CD4-positive, alpha-beta T cell treated with Interleukin-17A for 4 hours (primary cell): ENCODE measurements around the gene NFU1.
"Not testable (repeated sequence)": the region's sequence is repeated elsewhere in the genome, so short reads cannot be mapped to it uniquely, and the experiment has no call there.

Source experiments
- DNase-seq: peaks from one replicate; pipeline ENCODE4 v3.0.0-alpha.2; 2020; ENCODE audit warnings: mixed read lengths

Gene NFU1

DNA sequence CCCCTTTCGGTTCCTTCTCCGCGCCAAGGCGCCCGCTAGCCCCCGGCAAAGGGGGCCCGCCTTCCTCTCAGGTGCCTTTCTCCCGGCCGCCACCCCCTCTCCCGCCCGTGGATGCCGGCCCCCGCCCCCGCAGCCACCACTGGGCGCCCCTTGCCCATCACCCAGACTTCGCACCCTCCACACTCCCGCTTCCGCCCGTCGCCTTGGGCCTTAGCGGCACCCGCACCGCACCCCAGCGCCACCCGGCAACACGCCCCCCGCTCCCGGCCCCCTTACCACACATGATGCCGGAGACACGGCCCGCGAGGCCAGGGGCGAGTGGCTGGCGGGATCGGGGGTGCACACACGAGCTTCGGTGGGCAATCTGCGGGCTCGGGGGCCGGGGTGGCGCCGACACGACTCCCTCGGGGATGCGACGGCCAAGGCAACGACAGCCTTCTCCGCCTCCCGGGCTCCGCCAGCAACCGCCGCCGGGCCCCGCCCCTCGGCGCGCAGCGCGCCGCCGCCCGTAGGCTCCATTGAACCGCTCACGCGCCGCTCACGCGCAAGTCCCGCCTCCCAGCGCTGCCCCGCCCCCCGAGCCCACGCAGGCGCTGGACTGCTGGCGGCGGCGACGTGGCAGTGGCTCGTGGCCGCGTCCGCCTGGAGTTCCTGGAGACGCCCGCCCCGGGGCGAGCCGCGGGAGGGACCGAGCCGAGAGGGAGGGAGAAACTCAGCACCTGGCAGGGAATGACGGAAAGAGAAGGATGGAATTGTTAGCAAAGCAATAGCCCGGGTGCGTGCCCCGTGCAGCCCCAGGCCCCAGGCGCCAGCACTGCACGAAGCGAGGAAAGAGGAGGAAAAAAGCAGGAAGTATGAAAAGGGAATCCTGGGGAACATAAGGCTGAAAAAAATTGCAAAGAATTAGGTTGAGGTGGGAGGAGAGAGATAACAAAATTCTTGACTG, 50.2 kb downstream of the NFU1 start, which contains the start of gene GFPT1:
Gene GFPT1 (minus strand): TSS at position 439 of the 946 bp plus-strand sequence. CDS start 156 bp downstream, at position 283.
- DNase-seq, result peak; percentile 98

DNA sequence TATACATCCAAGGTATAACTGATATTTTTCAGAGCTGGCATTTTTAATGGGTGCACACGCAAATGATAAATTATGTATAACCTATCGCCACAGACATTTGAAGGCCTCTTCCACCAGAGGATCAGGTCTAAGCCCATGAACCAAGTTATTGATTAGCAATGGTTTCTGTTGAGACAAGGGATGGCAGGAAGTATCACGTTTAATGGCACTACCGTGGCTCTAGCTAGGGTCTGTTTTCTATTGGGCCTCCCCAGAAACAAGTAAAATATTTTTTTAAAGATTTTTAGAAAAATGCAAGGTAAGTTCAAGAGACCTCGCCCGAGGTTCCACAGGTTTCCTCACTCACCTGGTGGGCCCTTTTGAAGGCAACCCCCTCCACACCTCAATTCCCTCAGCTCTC, 50.9 kb downstream of the NFU1 start:
- DNase-seq, result no peak

DNA sequence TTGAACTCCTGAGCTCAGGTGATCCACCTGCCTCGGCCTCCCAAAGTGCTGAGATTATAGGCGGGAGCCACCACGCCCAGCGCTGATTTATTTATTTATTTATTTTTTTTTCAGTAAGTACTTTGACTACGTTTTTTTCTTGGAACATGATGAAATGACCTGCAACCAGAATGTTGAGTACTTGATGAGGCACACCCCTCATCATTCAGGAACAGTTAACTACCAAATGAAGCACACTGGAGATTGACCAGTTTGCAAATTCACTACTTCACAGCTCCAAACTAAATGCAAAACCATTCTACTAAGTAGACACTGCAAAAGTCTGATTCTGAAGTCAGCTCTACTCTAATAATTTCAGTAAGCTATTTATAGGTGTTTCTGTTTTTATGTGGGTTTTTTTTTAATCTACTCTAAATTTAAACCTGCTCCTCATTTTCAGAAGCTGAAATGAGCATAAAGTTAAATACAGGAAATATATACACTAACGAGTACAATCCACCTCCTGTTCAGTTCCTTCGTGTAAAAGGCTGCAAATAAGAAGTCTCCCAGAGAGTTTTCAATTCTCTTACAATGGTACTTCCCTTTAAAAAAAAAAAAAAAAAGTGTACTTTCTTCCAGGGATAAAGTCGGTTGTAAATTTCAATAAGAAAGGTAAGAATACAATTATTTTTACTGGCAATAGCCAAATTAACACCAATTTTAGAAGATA, 51.6 kb downstream of the NFU1 start:
- DNase-seq, result no peak

DNA sequence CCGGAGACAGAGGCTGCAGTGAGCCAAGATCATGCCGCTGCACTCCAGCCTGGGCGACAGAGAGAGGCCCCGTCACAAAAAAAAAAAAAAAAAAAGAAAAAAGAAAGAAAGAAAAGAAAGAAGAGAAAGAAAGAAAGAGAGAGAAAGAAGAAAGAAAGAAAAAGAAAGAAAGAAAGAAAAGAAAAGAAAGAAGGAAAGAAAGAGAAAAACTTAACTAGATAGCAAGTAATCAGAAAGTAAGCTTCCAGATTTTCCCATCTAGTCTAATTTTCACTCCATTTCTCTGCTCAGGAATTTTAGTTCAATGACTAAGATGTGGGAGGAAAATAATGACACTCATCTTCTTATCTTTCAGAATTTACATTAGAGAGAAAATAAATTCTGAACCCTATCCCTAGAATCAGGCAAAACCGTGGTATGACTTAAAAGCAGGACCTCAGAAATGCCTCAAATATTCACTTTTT, 52.6 kb downstream of the NFU1 start:
- DNase-seq, result no peak

DNA sequence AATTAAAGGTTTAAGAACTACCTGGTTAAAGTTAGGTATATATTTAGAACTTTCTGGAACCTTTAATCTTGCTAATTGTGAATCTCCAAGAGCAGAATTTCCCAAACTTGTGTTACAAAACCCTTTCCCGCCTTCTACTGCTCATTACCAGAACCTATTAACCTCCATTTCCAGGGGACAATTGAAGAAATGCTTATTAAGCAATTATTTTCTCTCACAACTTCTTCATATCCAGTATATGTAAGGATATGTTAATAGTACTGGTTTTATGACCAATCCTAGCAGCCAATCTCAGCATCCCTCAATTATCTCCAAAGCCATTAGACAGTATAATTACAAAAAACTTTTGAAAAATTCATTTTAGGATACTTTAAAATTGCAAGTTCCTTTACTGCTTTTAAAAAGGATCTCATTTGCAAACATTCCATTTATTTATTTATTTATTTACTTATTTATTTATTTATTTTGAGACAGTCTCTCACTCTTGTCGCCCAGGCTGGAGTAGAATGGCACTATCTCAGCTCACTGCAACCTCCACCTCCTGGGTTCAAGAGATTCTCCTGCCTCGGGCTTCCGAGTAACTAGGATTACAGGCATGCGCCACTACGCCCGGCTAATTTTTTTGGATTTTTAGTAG, 53.9 kb downstream of the NFU1 start:
- DNase-seq, result no peak

DNA sequence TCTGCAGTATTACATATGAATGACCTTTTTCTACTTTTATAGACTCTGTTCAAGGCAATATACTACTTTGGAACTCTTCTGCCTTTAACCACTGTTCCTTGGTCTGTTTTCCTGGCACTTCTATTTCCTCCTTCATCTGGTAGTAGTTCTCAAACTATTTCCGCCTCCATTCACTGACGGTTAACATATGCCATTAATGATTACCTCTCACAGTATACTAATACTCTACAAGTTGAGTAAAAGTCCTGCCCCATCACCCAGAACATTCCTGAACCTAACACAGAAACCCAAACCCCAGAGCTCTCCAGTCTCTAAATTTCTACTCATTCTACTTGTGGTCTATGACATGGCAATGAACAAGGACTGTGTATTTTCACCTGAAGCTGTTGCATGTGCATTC, 54.7 kb downstream of the NFU1 start:
- no peak for DNase-seq

DNA sequence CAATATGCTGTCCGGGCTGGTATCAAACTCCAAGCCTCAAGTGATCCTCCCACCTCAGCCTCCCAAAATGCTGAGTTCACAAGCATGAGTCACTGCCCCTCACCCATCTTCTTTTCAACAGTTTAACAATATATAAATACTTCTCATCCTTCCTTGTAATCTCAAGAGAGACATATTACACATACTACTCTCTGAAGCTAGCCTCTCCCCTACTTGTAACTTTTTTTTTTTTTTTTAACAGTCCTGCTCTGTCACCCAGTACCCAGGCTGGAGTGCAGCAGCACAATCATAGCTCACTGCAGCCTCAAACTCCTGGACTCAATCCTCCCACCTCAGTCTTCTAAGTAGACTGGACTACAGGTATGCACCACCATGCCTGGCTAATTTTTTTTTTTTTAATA, 55.9 kb downstream of the NFU1 start:
- peak; percentile 11 for DNase-seq

DNA sequence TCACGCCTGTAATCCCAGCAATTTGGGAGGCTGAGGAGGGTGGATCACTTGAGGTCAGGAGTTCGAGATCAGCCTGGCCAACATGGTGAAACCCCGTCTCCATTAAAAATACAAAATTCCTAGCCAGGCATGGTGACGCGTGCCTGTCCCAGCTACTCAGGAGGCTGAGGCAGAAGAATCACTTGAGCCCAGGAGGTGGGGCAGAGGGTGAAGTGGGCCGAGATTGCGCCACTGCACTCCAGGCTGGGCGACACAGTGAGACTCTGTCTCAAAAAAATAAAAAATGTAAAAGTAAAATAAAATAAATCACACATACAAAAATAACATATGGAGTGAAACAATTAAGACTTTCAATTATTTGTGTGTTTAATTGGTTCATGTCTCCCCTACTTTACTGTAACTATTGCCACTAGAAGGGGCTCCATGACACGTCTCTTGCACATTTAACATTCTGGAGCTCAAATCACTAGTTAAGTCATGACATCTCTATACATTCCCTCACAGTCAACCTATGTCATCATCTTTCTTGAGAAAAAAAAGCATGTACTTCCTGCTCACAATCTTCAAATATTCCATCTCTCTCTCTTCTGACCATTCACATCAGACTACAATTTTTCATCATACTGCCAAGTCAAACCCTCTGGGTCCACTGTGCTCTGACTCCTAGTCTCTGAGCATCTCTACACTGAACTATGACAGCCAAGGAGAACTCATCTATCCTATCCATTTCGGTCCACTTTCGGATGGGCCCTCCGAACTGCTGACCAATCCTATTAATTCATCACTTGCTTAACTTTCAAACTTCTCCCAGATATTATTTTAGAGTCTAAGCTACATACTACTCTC, 56.9 kb downstream of the NFU1 start:
- DNase-seq, result no peak

DNA sequence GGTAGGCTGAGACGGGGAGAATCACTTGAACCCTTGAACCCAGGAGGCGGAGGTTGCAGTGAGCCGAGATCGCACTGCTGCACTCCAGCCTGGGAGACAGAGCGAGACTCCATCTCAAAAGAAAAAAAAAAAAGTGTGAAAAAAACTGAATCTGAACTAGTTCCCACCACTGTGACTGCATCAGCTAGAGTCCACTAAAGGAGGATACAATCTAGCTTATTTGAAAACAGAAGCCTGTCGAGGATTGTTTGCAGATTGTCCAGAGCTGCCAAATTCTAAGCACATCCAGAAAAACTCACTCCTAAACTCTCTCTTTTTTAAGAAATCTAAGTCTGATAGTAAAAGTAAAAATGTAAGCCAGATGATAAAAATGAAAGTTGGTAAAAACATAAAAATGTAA, 60.8 kb downstream of the NFU1 start:
- DNase-seq, result no peak

DNA sequence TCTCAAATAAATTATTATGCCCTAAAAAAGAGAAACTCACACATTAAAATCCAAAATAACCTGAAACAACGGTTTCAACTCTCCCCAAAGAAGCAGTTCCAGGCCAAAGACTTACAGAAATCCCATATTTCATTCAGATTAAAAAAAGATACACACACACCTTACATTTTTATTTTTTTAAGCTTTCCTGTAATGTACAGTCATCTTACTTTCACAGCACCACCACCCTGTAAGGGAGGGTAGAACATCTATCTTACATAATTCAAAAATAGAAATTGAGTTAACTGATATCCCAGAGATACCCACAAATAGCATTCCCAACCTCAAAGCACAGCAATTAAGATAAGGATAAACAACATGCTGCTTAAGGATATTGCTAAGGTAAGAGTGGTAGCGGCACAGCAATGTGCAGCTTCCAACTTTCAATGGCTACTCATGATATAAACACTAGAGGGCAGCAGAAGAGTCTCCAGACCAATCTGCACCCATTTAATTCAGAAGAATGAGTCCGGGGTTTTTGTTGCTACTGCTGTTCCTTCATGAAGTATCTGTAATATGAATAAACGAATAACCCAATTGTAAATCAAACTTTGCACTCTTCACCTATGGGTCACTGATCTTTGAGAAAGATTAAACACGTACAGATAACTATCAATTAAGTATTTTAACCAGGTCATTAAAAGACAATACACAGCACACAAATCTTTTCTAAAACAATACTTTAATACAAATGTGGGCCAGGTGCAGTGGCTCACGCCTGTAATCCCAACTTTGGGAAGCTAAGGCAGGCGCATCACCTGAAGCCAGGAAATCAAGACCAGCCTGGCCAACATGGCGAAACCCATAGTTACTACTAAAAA, 61.5 kb downstream of the NFU1 start:
- peak; percentile 3 for DNase-seq

DNA sequence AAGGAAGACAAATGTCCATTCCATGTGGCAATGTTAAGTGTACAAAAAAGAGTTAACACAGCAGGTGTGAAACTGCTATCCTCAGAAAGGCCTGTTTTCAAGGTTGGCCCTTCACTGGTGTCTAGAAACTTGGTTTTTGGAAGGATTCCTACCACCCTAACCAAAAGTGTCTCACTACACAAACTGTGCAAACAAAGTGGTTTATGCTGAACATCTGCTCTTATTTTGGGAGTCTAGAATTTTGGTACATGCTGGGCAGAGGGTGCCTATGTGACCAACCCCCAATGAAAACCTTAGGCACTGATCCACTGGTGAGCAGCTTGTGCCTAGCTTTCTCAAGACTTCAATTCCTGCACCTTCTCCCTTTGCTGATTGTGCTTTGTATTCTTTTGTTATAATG, 64.5 kb downstream of the NFU1 start:
- DNase-seq, result no peak

DNA sequence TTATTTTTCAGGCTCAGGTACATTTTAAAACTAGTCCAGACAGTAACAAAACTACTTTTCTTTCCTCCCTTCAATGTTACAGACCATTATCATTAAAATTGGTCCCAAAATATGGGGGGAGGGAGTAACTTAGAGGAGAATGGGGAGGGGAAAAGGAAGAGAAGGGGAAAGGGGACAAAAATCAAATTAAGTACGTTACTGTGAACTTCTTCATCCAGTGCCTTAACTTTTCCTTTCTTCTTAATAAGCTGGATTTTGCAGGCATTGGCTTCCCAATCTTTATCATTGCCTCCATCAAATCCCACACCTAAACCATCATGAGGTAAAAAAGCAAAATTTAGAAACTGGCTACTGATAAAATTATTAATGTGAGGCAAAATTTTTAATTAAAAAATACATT, 67.4 kb downstream of the NFU1 start:
- no peak for DNase-seq

DNA sequence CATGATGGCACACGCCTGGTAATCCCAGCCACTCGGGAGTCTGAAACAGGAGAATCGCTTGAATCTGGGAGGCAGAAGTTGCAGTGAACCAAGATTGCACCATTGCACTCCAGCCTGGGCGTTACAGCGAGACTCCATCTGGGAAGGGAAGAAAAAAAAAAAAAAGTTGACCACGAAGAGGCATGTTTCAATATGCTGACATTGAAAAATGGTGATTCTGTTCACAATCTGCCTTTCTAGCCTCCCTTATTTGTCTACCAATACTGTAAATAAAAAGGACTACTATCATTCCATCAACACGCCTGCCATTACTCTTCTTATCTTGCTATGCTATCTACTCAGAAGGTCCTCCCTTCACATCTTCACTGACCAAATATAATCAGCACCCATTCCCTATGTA, 68.6 kb downstream of the NFU1 start:
- DNase-seq, result no peak

DNA sequence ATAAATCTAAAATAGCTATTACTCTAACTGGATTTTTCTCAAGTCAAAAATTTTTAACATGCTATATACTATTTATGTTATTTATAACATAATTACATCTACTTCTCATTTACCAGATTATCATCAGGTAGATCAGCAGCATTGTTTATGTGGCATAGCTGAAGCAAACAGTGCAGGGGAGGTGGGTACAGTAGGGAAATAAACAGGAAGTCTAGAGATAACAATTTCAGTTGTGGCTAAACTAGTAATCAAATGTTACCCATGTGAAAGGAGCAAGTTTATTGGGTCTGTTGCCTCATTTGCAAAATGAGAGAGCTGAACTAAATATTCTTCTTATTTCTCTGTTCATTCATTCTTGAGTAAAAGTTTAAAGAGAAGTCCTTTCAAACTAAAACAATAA, 77.9 kb downstream of the NFU1 start:
- DNase-seq, result no peak

DNA sequence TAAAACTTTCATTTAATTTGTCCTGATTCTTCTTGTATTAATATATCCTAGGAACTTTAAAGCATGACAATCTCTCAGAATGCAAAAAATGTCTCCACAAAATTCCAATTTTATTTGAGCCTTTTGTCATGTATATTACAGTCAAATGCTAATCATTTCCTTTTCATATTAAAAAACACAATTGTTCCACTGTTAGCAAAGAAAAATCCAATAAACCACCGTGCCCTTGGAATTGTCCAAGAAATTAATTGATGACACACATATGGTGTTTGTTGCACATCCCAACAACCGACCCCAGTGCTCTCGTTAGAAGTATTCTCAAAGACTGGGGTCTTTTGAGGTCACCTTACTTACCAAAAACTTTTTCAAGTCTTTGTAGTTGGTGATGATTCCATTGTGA, 78.3 kb downstream of the NFU1 start:
- DNase-seq, result no peak

DNA sequence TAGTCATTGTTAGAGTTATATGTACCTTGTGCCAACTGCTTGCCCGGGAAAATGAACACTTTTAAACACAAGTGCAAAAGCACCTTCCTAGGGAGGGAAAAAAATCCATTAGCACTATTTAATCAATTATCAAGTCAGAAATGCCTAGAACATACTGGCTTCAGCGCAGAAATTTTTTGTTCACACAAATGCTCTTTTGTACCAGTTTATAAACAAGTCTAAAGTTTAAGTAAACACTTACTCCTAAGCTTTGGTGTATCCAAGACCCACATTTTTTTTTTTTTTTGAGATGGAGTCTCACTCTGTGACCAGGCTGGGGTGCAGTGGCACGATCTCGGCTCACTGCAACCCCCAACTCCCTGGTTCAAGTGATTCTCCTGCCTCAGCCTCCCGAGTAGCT, 80.8 kb downstream of the NFU1 start:
- no peak for DNase-seq

DNA sequence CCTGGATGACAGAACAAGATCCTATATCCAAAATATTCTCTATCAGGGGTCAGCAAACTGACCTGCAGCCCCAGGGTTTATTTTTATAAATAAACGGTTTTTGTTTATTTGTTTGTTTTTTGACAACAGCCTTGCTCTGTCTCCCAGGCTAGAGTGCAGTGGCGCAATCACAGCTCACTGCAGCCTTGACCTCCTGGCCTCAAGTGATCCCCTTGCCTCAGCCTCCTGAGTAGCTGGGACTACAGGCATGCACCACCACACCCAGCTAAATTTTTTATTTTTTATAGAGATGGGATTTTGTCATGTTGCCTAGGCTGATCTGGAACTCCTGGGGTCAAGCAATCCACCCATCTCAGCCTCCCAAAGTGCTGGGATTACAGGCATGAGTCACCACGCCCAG, 82.3 kb downstream of the NFU1 start:
- not testable (repeated sequence) for DNase-seq

DNA sequence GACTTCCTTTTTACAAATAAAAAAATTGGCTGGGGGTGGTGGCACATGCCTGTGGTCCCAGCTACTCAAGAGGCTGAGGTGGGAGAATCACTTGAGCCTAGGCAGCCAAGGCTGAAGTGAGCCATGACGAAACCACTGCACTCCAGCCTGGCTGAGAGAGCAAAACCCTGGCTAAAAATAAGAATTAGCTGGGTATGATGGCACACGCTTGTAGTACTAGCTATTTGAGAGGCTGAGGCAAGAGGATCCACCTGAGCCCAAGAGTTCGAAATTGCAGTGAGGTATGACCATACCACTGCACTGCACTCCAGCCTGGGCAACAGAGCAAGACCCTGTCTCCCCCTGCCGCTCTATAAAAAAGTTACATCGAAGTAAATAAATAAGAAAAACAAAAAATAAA, 83.9 kb downstream of the NFU1 start:
- DNase-seq, result no peak

DNA sequence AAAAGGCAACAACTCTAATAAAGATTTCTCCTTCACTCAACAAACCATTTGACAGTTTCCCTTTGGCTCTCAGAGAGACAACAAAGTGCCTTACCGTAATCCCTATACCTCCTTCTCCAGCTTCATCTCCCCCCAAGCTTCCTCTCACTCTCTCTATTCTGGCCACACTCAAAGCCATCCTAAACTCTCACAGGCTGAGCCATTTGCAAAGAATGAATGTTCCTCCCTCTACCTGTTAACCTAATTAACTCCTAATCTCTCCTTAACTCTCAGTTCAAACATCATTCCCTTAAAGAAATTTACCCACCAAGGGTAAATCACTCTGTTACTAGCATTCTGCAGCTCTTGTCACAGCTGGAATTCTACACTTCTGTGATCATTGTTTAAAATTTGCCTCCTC, 88.5 kb downstream of the NFU1 start:
- no peak for DNase-seq
